Right lobe of liver (tissue), 6 donors: ENCODE results near the gene MAPK8IP3. TPM values are rescaled to one million over a fixed set of nuclear protein-coding genes. Genes with fewer than 3 reads are reported as not detected.

Experiments used
- ATAC-seq, 4 donors: fragments of 200-7000 bp; cut with Tn5 transposase; one replicate each; pipeline ENCODE4 v1.9.1; 2020; ENCODE audit warnings: mild to moderate bottlenecking in 4 of 4, moderate library complexity in 4 of 4
- DNase-seq, 3 donors: peaks; one replicate each; pipeline ENCODE4 v3.0.0-alpha.2; 2020
- H3K27ac ChIP-seq, 3 donors: fragments of 200-600 bp; one replicate each; pipeline ENCODE4 v1.8.0; 2022
- H3K27me3 ChIP-seq, 2 donors: fragments of 200-600 bp; one replicate each; pipeline ENCODE4 v1.8.0; 2022
- H3K36me3 ChIP-seq, 4 donors: fragments of 200-600 bp; sonication (generic) in 1 of 4; one replicate each; pipeline versions ENCODE4 v1.5.1 to v1.8.0; 2017 to 2022; ENCODE audit warnings: control low read depth in 1 of 4
- H3K4me1 ChIP-seq, 4 donors: fragments of 200-600 bp; sonication (generic) in 1 of 4; one replicate each; pipeline versions ENCODE4 v1.5.1 to v1.8.0; 2017 to 2022; ENCODE audit warnings: control low read depth in 1 of 4
- H3K4me3 ChIP-seq, 3 donors: fragments of 200-600 bp; one replicate each; pipeline ENCODE4 v1.8.0; 2022
- H3K9me3 ChIP-seq, 4 donors: fragments of 200-600 bp; sonication (generic) in 1 of 4; one replicate each; pipeline versions ENCODE4 v1.5.1 to v1.8.0; 2017 to 2022; ENCODE audit warnings: control low read depth in 1 of 4
- CTCF ChIP-seq, 4 donors: fragments of 200-600 bp in 3 of 4; fragments of 450-650 bp in 1 of 4; IDR thresholded peaks; one replicate each; pipeline versions ENCODE4 v1.5.1 to v1.8.0; 2016 to 2022; ENCODE audit warnings: antibody characterized with exemption in 4 of 4, mild to moderate bottlenecking in 2 of 4
- POLR2A ChIP-seq: fragments of 450-650 bp; IDR thresholded peaks from one replicate; pipeline ENCODE4 v1.6.1; 2017; ENCODE audit warnings: antibody characterized with exemption, mild to moderate bottlenecking
- WGBS: methylation state at CpG from one replicate; pipeline ENCODE4 v1.1.6; 2018; ENCODE audit warnings: low coverage, low lambda C conversion rate; ENCODE audit not compliant: insufficient coverage; ENCODE audit errors: missing lambda C conversion rate; 5-methylcytosine and 5-hydroxymethylcytosine counted together
- intact Hi-C, 2 donors: fragments of 100-400 bp; cut with DNase I; formaldehyde crosslinking; loops; one replicate each; pipeline versions ENCODE4 v1.11.2 to v1.14.1; 2022
- total RNA-seq, 6 experiments: library from RNA; depleted of rRNA in 2 of 6; stranded (reverse); fragments of >200 nt in 2 of 6; fragmentation: NEBNext Ultra II Directional in 3 of 6; extraction: Animal tissue kit (Norgen Biotek cat#: 25700) in 3 of 6; gene quantifications; one replicate each; pipeline versions ENCODE4 v1.1.0 to v1.2.4, GENCODE V29; 2016 to 2023
- donor health status: DM: no; HTN: yes; CAD: no.
- donor health status: DM: no; HTN: no; CAD: no.
- donor health status: DM: no; HTN: no; CAD: no.
- donor health status: DM: no; HTN: yes; CAD: no.
- donor health status: DM: no; HTN: yes; CAD: no.

The MAPK8IP3 gene
- total RNA-seq, 6 experiments from 2014 or later, result 8.7 to 37.3 (median 23.0) TPM

- no peak for DNase-seq
- TF ChIP-seq POLR2A (no peak), CTCF (IDR thresholded peaks at IDR 0.05) (no peak)
- 86% methylated on average over 2 of the region's 7 CpGs for WGBS
- Histone ChIP-seq H3K27me3 (no peaks in the 10 kb centered on the region), H3K9me3 (no peaks in the 10 kb centered on the region), H3K4me3 (no peak overlapping the region), H3K36me3 (peaks cover 3 to 83% (median 23%) of the 10 kb centered on the region in 4 donors), H3K4me1 (no peaks in the 10 kb centered on the region), H3K27ac (no peak overlapping the region)
- intact Hi-C loops, result loop anchor here in 1 of 2 donors (10.0 kb wide), 1 partner anchor 55 kb away; the partner anchor contains the start of genes CRAMP1 and IFT140
- ATAC-seq, result no peak
Measured at GRCh38 chr16:1669698-1670097, 36.3 kb upstream of the MAPK8IP3 start.

DNA sequence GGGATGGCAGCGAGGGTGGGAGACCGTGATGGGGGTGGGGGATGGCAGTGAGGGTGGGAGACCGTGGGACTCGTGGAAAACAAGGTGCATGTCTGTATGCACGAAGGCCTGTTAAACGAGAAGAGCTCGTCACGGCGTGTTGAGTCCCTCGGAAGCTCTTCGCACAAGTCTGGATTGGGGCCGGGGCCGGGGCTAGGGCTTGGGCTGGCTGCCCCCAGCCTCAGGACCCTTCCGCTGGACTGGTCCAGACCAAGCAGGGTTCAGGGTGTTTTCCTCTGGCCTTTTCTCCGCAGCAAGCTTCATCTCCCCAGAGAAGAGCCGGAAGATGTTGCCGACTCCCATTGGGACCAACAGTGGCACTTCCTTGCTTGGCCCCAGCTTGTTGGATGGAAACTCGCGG lies 35.6 kb upstream of the MAPK8IP3 start:
- intact Hi-C loops, result no loop called here

DNA sequence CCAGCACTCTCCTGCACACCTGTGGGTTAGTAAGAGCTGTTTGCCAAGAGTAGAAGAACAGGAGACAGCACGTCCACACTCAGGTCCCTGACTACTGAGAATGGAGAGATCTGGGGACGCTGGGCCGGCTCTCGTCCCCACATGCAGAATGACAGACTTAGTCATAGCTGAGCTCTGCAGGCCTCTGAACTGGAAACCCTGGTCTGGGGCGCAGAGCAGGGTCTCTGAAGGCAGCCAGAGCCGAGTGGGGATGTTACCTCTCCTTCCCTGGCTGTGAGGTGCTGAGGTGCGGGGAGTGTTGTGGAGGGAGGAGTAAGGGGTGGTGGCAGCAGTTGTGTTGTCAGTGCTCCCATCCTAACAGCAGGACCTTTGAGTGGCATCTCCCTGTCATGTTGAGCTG lies 35.1 kb upstream of the MAPK8IP3 start:
- 100% methylated on average over 3 of the region's 7 CpGs for WGBS
- Histone ChIP-seq H3K36me3 (peaks cover 3 to 81% (median 21%) of the 10 kb centered on the region in 4 donors), H3K4me1 (no peaks in the 10 kb centered on the region), H3K9me3 (no peaks in the 10 kb centered on the region), H3K27me3 (no peaks in the 10 kb centered on the region), H3K27ac (no peak overlapping the region), H3K4me3 (no peak overlapping the region)
- TF ChIP-seq POLR2A (no peak), CTCF (IDR thresholded peaks at IDR 0.05) (no peak)
- ATAC-seq, result no peak
- intact Hi-C loops, result no loop called here
- DNase-seq, result no peak

More for the DNA sequence above, 35.6 kb upstream of the MAPK8IP3 start:
- ATAC-seq (no peak), DNase-seq (no peak)
- Histone ChIP-seq H3K27ac (no peak overlapping the region), H3K4me3 (no peak overlapping the region), H3K9me3 (no peaks in the 10 kb centered on the region), H3K36me3 (peaks cover 3 to 83% (median 21%) of the 10 kb centered on the region in 4 donors), H3K4me1 (no peaks in the 10 kb centered on the region), H3K27me3 (no peaks in the 10 kb centered on the region)
- TF ChIP-seq CTCF (IDR thresholded peaks at IDR 0.05), result no peak
- no peak for TF ChIP-seq POLR2A
- 90% methylated on average over 13 of the region's 19 CpGs for WGBS

- 82% methylated on average over 12 of the region's 26 CpGs for WGBS
- TF ChIP-seq POLR2A (no peak), CTCF (IDR thresholded peaks at IDR 0.05) (no peak)
- no peaks in the 10 kb centered on the region for H3K9me3 ChIP-seq
- H3K27ac ChIP-seq, result no peak overlapping the region
- no peaks in the 10 kb centered on the region for H3K4me1 ChIP-seq
- H3K4me3 ChIP-seq, result no peak overlapping the region
- H3K36me3 ChIP-seq, result peaks cover 3 to 54% (median 8%) of the 10 kb centered on the region in 4 donors
- ATAC-seq, result peak in 1 of 4 donors; percentile 28
- intact Hi-C loops, result no loop called here
- DNase-seq, result peak in 1 of 3 donors; percentile 58
- no peaks in the 10 kb centered on the region for H3K27me3 ChIP-seq
Measured at GRCh38 chr16:1673424-1674151, 32.4 kb upstream of the MAPK8IP3 start.
